GM10248 (cell line): ENCODE measurements around the gene CTDSPL.

Source experiments
- CTCF ChIA-PET: fragments of 300-600 bp; sonication (Branson Sonifier 250); formaldehyde crosslinking; extraction: SDS; loops from one replicate; lab custom pipeline; 2021; ENCODE audit warnings: antibody characterized with exemption; lab: Yijun Ruan, JAX
- POLR2A ChIA-PET: fragments of 350-650 bp; sonication (Branson Sonifier 250); formaldehyde crosslinking; extraction: SDS; loops from one replicate; lab custom pipeline; 2020; ENCODE audit warnings: antibody characterized with exemption; lab: Yijun Ruan, JAX
- DNase-seq: peaks from one replicate; pipeline ENCODE4 v3.0.0; 2012; ENCODE audit errors: extremely low spot score
- CTCF ChIP-seq: IDR thresholded peaks from 2 replicates; pipeline ENCODE4 v1.5.1; 2012; ENCODE audit warnings: mild to moderate bottlenecking, low read depth; ENCODE audit errors: extremely low read depth, missing control alignments, control extremely low read depth

The CTDSPL gene

DNA sequence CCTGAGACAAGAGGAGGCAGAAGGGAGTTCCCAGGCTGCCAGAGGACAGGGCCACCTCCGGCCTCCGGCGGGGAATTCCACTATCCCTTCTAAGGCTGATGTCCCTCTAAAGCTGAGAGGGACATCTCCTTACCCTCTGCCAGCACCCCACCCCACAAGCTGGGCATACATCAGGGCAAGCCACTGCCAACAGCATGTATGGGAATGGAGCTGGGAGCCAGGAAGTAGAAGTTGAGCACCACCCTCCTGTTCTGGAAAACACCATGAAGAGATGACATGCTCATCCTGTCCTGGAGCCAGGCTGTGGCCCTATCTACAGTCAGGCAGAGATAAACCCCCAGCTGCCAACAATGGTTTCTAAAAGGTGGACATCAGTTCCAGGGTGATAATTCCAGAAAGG is 160.6 kb downstream of the CTDSPL start:
- ChIA-PET CTCF (interaction anchor here (0.9 kb wide), 1 partner anchor 47 kb away, joined by 3 read pairs; no protein-coding TSS in a partner anchor), POLR2A (no interaction called here)
- DNase-seq: no peak
- no peak for TF ChIP-seq CTCF

GRCh38 chr3:38022896-38023709 is 161.4 kb downstream of the CTDSPL start:
- no peak for DNase-seq
- ChIA-PET CTCF (no interaction called here), POLR2A (no interaction called here)
- no peak for TF ChIP-seq CTCF

DNA sequence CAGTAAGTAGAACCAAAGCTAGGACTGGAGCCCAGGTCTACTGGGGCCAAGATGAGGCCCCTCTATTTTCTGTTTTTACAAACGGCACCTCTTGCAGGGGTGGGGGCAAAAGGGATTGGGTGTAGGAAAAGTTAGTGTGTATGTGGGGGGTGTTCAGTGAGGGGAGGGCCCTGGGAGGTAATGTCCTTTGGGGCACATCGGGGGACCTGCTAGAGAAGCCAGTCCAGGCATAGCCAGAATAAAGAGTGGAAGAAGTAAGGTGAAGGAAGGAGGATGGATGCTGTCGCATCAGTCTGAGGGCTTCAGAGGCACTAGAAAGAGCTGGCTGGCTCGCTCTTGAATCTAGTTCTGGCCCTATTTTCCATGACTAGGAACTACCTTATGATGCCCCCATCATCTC is 165.2 kb downstream of the CTDSPL start:
- no peak for TF ChIP-seq CTCF
- DNase-seq: no peak
- ChIA-PET CTCF (interaction anchor here (1.0 to 1.7 kb wide), 2 partner anchors 23 to 122 kb away, joined by 3 to 8 read pairs; no protein-coding TSS in a partner anchor), POLR2A (no interaction called here)

GRCh38 chr3:38027466-38028465 is 166.1 kb downstream of the CTDSPL start:
- no peak for TF ChIP-seq CTCF
- ChIA-PET POLR2A (no interaction called here), CTCF (interaction anchor here (1.7 kb wide), 1 partner anchor 24 kb away, joined by 8 read pairs; no protein-coding TSS in a partner anchor)
- no peak for DNase-seq

- no peak for TF ChIP-seq CTCF
- DNase-seq: no peak
- POLR2A ChIA-PET: no interaction called here
- CTCF ChIA-PET: no interaction called here
Observed at GRCh38 chr3:38028621-38029361, 167.1 kb downstream of the CTDSPL start.
